IMR-90 (cell line): Measurements from ENCODE around the gene PARD3. TPM values are rescaled to one million over a fixed set of nuclear protein-coding genes. Genes with fewer than 3 reads are reported as not detected.

ENCODE experiments used
- ATAC-seq: fragments of 200-7000 bp; cut with Tn5 transposase; 2 replicates; pipeline ENCODE4 v1.9.1; 2020; ENCODE audit warnings: low read depth, mild to moderate bottlenecking, moderate library complexity
- BruUV-seq: library from RNA; stranded (reverse); fragments of 400-500 nt; replicated peaks from 2 replicates; lab custom pipeline; 2021; lab: Mats Ljungman, UMichigan
- CTCF ChIA-PET: fragments of 300-600 bp; formaldehyde crosslinking; extraction: SDS; loops from one replicate; lab custom pipeline; 2021; ENCODE audit warnings: antibody characterized with exemption; lab: Yijun Ruan, JAX
- POLR2A ChIA-PET: fragments of 300-600 bp; sonication (Branson Sonifier 250); formaldehyde crosslinking; loops from one replicate; lab custom pipeline; 2022; ENCODE audit warnings: antibody characterized with exemption; ENCODE audit not compliant: unreplicated experiment; lab: Charles Lee
- DNase-seq: peaks from one replicate; pipeline ENCODE4 v3.0.0; 2013
- H2AFZ ChIP-seq: replicated peaks from 2 replicates; pipeline ENCODE3; 2013; ENCODE audit warnings: low read length, mild to moderate bottlenecking; ENCODE audit not compliant: poor library complexity
- H2AK5ac ChIP-seq: 2 replicates; pipeline ENCODE4 v1.6.1; 2013; ENCODE audit warnings: low read depth, low read length, inconsistent platforms
- H2AK9ac ChIP-seq: replicated peaks from 2 replicates; pipeline ENCODE3; 2013; ENCODE audit warnings: mild to moderate bottlenecking, low read depth, low read length, moderate library complexity; ENCODE audit not compliant: poor library complexity
- H2BK120ac ChIP-seq: 2 replicates; pipeline ENCODE4 v1.6.1; 2013; ENCODE audit warnings: low read depth, low read length, inconsistent platforms
- H2BK15ac ChIP-seq: 3 replicates; pipeline ENCODE4 v1.6.1; 2013; ENCODE audit warnings: low read depth, low read length, inconsistent platforms
- H2BK20ac ChIP-seq: 2 replicates; pipeline ENCODE4 v1.6.1; 2013; ENCODE audit warnings: low read depth, mild to moderate bottlenecking, inconsistent platforms, low read length, moderate library complexity
- H2BK5ac ChIP-seq: 2 replicates; pipeline ENCODE4 v1.6.1; 2013; ENCODE audit warnings: mild to moderate bottlenecking, low read depth, low read length, inconsistent platforms; ENCODE audit not compliant: poor library complexity, severe bottlenecking
- H3K14ac ChIP-seq: replicated peaks from 2 replicates; pipeline ENCODE4 v1.6.1; 2013; ENCODE audit warnings: low read depth, low read length, inconsistent platforms
- H3K18ac ChIP-seq: 2 replicates; pipeline ENCODE4 v1.6.1; 2013; ENCODE audit warnings: low read depth, low read length, control low read depth
- H3K23ac ChIP-seq: 2 replicates; pipeline ENCODE4 v1.6.1; 2013; ENCODE audit warnings: low read depth, low read length, inconsistent platforms
- H3K27ac ChIP-seq: 2 replicates; pipeline ENCODE4 v1.5.1; 2013; ENCODE audit warnings: mild to moderate bottlenecking, control low read depth, low read length; ENCODE audit not compliant: insufficient read depth
- H3K27me3 ChIP-seq: 2 replicates; pipeline ENCODE4 v1.6.1; 2013; ENCODE audit warnings: low read length; ENCODE audit not compliant: control insufficient read depth, insufficient read depth
- H3K36me3 ChIP-seq: 2 replicates; pipeline ENCODE4 v1.6.1; 2013; ENCODE audit warnings: low read length, mixed read lengths; ENCODE audit not compliant: control insufficient read depth, insufficient read depth
- H3K4ac ChIP-seq: 2 replicates; pipeline ENCODE4 v1.6.1; 2013; ENCODE audit warnings: low read depth, low read length, inconsistent platforms
- H3K4me1 ChIP-seq: 2 replicates; pipeline ENCODE4 v1.6.1; 2013; ENCODE audit warnings: low read length, mixed read lengths; ENCODE audit not compliant: control insufficient read depth, insufficient read depth
- H3K4me2 ChIP-seq: 2 replicates; pipeline ENCODE4 v1.6.1; 2013; ENCODE audit warnings: low read depth, mild to moderate bottlenecking, control low read depth, low read length, moderate library complexity
- H3K4me3 ChIP-seq: 2 replicates; pipeline ENCODE4 v1.5.1; 2013; ENCODE audit warnings: low read depth, mild to moderate bottlenecking, control low read depth, low read length, moderate library complexity; ENCODE audit not compliant: insufficient read depth
- H3K56ac ChIP-seq: 2 replicates; pipeline ENCODE4 v1.6.1; 2013; ENCODE audit warnings: low read length, inconsistent platforms; ENCODE audit not compliant: insufficient read depth; ENCODE audit errors: extremely low read depth
- H3K79me1 ChIP-seq, 2 experiments: 2 replicates each; pipeline ENCODE4 v1.6.1; 2013; ENCODE audit warnings: low read length in 2 of 2, inconsistent platforms in 1 of 2, low read depth in 1 of 2
- H3K9ac ChIP-seq: 2 replicates; pipeline ENCODE4 v1.6.1; 2013; ENCODE audit warnings: low read depth, low read length, control low read depth
- H3K9me1 ChIP-seq: 2 replicates; pipeline ENCODE4 v1.6.1; 2013; ENCODE audit warnings: low read length, inconsistent platforms; ENCODE audit not compliant: insufficient read depth
- H3K9me3 ChIP-seq: 2 replicates; pipeline ENCODE4 v1.6.1; 2013; ENCODE audit warnings: low read length; ENCODE audit not compliant: control insufficient read depth, insufficient read depth
- H4K20me1 ChIP-seq: 2 replicates; pipeline ENCODE4 v1.6.1; 2013; ENCODE audit warnings: low read length, inconsistent platforms; ENCODE audit not compliant: insufficient read depth
- H4K5ac ChIP-seq: 2 replicates; pipeline ENCODE4 v1.6.1; 2013; ENCODE audit warnings: mild to moderate bottlenecking, low read depth, low read length, control low read depth
- H4K8ac ChIP-seq, 2 experiments: 2 replicates each; pipeline ENCODE4 v1.6.1; 2013; ENCODE audit warnings: low read depth in 2 of 2, low read length in 2 of 2, control low read depth in 1 of 2, inconsistent platforms in 1 of 2
- H4K91ac ChIP-seq: 2 replicates; pipeline ENCODE4 v1.6.1; 2013; ENCODE audit warnings: low read depth, low read length, inconsistent platforms; ENCODE audit not compliant: insufficient read depth
- BHLHE40 ChIP-seq: fragments of 150-350 bp; IDR thresholded peaks from 2 replicates; pipeline ENCODE4 v1.6.1; 2016; ENCODE audit warnings: mild to moderate bottlenecking, low read depth, low read length
- CEBPB ChIP-seq: IDR thresholded peaks from 2 replicates; pipeline ENCODE4 v1.6.1; 2012; ENCODE audit warnings: low read depth, low read length, improper control_type of control experiment
- CHD1 ChIP-seq: IDR thresholded peaks from 2 replicates; pipeline ENCODE4 v1.6.1; 2012; ENCODE audit warnings: low read depth, low read length, improper control_type of control experiment
- FOS ChIP-seq: fragments of 150-350 bp; IDR thresholded peaks from 2 replicates; pipeline ENCODE4 v1.6.1; 2016; ENCODE audit warnings: low read depth, low read length
- MAFK ChIP-seq: IDR thresholded peaks from 2 replicates; pipeline ENCODE4 v1.6.1; 2012; ENCODE audit warnings: low read depth, low read length, improper control_type of control experiment
- MAZ ChIP-seq: IDR thresholded peaks from 2 replicates; pipeline ENCODE4 v1.6.1; 2012; ENCODE audit warnings: low read depth, mild to moderate bottlenecking, low read length, improper control_type of control experiment, moderate library complexity, borderline replicate concordance
- MXI1 ChIP-seq: IDR thresholded peaks from 2 replicates; pipeline ENCODE4 v1.6.1; 2012; ENCODE audit warnings: low read depth, mild to moderate bottlenecking, low read length, moderate library complexity, borderline replicate concordance
- NFE2L2 ChIP-seq: fragments of 150-350 bp; IDR thresholded peaks from 2 replicates; pipeline ENCODE4 v1.6.1; 2016; ENCODE audit warnings: low read depth, mild to moderate bottlenecking, low read length
- POLR2A ChIP-seq: IDR thresholded peaks from 2 replicates; pipeline ENCODE4 v1.6.1; 2012; ENCODE audit warnings: mild to moderate bottlenecking, low read depth, low read length
- RAD21 ChIP-seq: IDR thresholded peaks from 2 replicates; pipeline ENCODE4 v1.6.1; 2012; ENCODE audit warnings: low read length, improper control_type of control experiment
- RCOR1 ChIP-seq: IDR thresholded peaks from 2 replicates; pipeline ENCODE4 v1.6.1; 2012; ENCODE audit warnings: mild to moderate bottlenecking, low read length, improper control_type of control experiment; ENCODE audit not compliant: insufficient replicate concordance
- RFX5 ChIP-seq: IDR thresholded peaks from 2 replicates; pipeline ENCODE4 v1.8.0; 2012; ENCODE audit warnings: low read depth, mild to moderate bottlenecking, low read length, moderate library complexity
- SMC3 ChIP-seq: fragments of 150-350 bp; IDR thresholded peaks from 2 replicates; pipeline ENCODE4 v1.6.1; 2016; ENCODE audit warnings: low read depth, mild to moderate bottlenecking, antibody characterized with exemption, low read length, moderate library complexity
- WGBS, 2 experiments: methylation state at CpG; one replicate each; pipeline versions ENCODE4 v1.1.5 to v1.1.7; 2013; ENCODE audit warnings: missing lambda C conversion rate in 2 of 2; ENCODE audit not compliant: insufficient read length in 1 of 2; ENCODE audit errors: extremely low coverage in 2 of 2; 5-methylcytosine and 5-hydroxymethylcytosine counted together
- dilution Hi-C: fragments of 300-500 bp; cut with HindIII; formaldehyde crosslinking; loops from one replicate; pipeline ENCODE4 v1.14.3; 2018; ENCODE audit warnings: low sequenced_read_pairs; ENCODE audit not compliant: unreplicated experiment
- in situ Hi-C: fragments of 300-500 bp; cut with MboI; formaldehyde crosslinking; loops from 3 replicates; pipeline ENCODE4 v1.14.3; 2019; ENCODE audit warnings: low sequenced_read_pairs, inconsistent platforms, mixed read lengths
- intact Hi-C: fragments of 100-400 bp; cut with micrococcal nuclease; formaldehyde crosslinking; loops from 2 replicates; pipeline ENCODE4 v1.10.0; 2022
- polyA plus RNA-seq, 3 experiments: library from polyadenylated mRNA; depleted of rRNA; stranded (reverse); fragments of >200 nt; gene quantifications; 2 replicates each; pipeline ENCODE4 v1.2.3, GENCODE V29; 2012; ENCODE audit warnings: low replicate concordance in 1 of 3
- total RNA-seq: library from RNA; depleted of rRNA; stranded (reverse); fragments of >200 nt; gene quantifications from 2 replicates; pipeline ENCODE4 v1.2.3, GENCODE V29; 2012
- TF ChIP-seq, protein P1 (sequence below): fragments of 150-350 bp; IDR thresholded peaks from 2 replicates; pipeline ENCODE4 v1.6.1; 2016; ENCODE audit warnings: low read depth, mild to moderate bottlenecking, low read length, moderate library complexity, borderline replicate concordance
- TF ChIP-seq, protein P2 (sequence below): conservative IDR thresholded peaks from 2 replicates; pipeline ENCODE4 v1.5.1; 2012; ENCODE audit warnings: mild to moderate bottlenecking, low read depth, low read length, improper control_type of control experiment
- TF ChIP-seq, protein P3 (sequence below): fragments of 150-350 bp; IDR thresholded peaks from 2 replicates; pipeline ENCODE4 v1.6.1; 2017; ENCODE audit warnings: mild to moderate bottlenecking, antibody characterized with exemption, low read length, low read depth

The PARD3 gene
- total and polyA plus RNA-seq, 2 of the 4 experiments (the other 2 are of a cell fraction) = 14.6 to 37.5 TPM

DNA sequence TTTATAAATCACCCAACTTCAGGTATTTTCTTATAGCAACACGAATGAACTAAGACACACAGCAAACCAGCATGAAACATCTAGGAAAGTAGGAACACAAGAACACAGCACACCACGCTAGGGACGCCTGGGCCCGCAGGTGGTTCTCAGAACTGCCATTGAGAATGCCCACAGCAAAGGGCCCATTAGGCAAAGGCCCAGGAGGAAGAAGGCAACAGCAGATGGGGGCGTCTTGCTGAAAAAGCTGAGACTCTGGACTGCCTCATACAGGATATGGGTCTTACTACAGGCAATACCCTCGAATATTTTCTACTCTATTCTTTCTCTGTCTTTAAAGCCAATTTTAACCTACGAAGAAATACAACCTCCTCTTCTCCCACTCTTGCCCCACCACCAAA lies 77.3 kb downstream of the PARD3 start:
- Histone ChIP-seq H4K5ac (no peak overlapping the region), H3K9ac (no peak overlapping the region), H3K18ac (no peak overlapping the region), H3K56ac (no peak overlapping the region), H2BK15ac (no peak overlapping the region), H3K27me3 (no peaks in the 10 kb centered on the region), H3K4ac (no peak overlapping the region), H3K14ac (no peak overlapping the region), H3K9me1 (peaks cover 9% of the 10 kb centered on the region), H3K9me3 (no peaks in the 10 kb centered on the region), H2AK9ac (no peak overlapping the region), H2BK20ac (no peak overlapping the region), H4K8ac (no peak overlapping the region), H3K4me3 (no peak overlapping the region), H2AFZ (no peak overlapping the region), H2BK120ac (no peak overlapping the region), H2BK5ac (no peak overlapping the region), H3K27ac (no peak overlapping the region), H3K23ac (no peak overlapping the region), H4K91ac (no peak overlapping the region), H3K4me1 (peaks cover 8% of the 10 kb centered on the region), H3K36me3 (no peaks in the 10 kb centered on the region), H2AK5ac (no peak overlapping the region), H4K20me1 (peaks cover 13% of the 10 kb centered on the region; the same call in 1 of the 2 replicates), H3K79me1 (peaks cover 29 to 63% of the 10 kb centered on the region in 2 experiments), H3K4me2 (no peak overlapping the region)
- intact Hi-C loops = no loop called here
- no TSS peak for BruUV-seq
- in situ Hi-C loops = no loop called here
- DNase-seq (no peak), ATAC-seq (no peak)
- CTCF ChIA-PET = interaction anchor here (0.6 kb wide), 1 partner anchor 74 kb away, joined by 3 read pairs; no protein-coding TSS in a partner anchor
- WGBS, 2 experiments = 100% methylated on average over 1 of the region's 7 CpGs; no CpG with 5 or more reads in 1 of the 2 experiments
- TF ChIP-seq POLR2A (no peak), MAZ (no peak), RCOR1 (no peak), SMC3 (no peak), RAD21 (no peak), MXI1 (no peak), CHD1 (no peak), NFE2L2 (no peak), CEBPB (no peak), FOS (no peak), RFX5 (no peak), MAFK (no peak), BHLHE40 (no peak)
- TF ChIP-seq, protein P1, sequence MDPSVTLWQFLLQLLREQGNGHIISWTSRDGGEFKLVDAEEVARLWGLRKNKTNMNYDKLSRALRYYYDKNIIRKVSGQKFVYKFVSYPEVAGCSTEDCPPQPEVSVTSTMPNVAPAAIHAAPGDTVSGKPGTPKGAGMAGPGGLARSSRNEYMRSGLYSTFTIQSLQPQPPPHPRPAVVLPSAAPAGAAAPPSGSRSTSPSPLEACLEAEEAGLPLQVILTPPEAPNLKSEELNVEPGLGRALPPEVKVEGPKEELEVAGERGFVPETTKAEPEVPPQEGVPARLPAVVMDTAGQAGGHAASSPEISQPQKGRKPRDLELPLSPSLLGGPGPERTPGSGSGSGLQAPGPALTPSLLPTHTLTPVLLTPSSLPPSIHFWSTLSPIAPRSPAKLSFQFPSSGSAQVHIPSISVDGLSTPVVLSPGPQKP = no peak
- TF ChIP-seq, protein P2, sequence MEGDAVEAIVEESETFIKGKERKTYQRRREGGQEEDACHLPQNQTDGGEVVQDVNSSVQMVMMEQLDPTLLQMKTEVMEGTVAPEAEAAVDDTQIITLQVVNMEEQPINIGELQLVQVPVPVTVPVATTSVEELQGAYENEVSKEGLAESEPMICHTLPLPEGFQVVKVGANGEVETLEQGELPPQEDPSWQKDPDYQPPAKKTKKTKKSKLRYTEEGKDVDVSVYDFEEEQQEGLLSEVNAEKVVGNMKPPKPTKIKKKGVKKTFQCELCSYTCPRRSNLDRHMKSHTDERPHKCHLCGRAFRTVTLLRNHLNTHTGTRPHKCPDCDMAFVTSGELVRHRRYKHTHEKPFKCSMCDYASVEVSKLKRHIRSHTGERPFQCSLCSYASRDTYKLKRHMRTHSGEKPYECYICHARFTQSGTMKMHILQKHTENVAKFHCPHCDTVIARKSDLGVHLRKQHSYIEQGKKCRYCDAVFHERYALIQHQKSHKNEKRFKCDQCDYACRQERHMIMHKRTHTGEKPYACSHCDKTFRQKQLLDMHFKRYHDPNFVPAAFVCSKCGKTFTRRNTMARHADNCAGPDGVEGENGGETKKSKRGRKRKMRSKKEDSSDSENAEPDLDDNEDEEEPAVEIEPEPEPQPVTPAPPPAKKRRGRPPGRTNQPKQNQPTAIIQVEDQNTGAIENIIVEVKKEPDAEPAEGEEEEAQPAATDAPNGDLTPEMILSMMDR = no peak
- TF ChIP-seq, protein P3, sequence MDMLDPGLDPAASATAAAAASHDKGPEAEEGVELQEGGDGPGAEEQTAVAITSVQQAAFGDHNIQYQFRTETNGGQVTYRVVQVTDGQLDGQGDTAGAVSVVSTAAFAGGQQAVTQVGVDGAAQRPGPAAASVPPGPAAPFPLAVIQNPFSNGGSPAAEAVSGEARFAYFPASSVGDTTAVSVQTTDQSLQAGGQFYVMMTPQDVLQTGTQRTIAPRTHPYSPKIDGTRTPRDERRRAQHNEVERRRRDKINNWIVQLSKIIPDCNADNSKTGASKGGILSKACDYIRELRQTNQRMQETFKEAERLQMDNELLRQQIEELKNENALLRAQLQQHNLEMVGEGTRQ = no peak
- dilution Hi-C loops = no loop called here
- POLR2A ChIA-PET = no interaction called here
